HG03442 (cell line): ENCODE data around the gene TOE1.

Source experiments
- ATAC-seq: cut with Tn5 transposase; IDR thresholded peaks from one replicate; pipeline ENCODE4 v1.9.1; 2021; ENCODE audit warnings: mild to moderate bottlenecking, moderate library complexity; ENCODE audit not compliant: unreplicated experiment

The TOE1 gene

DNA sequence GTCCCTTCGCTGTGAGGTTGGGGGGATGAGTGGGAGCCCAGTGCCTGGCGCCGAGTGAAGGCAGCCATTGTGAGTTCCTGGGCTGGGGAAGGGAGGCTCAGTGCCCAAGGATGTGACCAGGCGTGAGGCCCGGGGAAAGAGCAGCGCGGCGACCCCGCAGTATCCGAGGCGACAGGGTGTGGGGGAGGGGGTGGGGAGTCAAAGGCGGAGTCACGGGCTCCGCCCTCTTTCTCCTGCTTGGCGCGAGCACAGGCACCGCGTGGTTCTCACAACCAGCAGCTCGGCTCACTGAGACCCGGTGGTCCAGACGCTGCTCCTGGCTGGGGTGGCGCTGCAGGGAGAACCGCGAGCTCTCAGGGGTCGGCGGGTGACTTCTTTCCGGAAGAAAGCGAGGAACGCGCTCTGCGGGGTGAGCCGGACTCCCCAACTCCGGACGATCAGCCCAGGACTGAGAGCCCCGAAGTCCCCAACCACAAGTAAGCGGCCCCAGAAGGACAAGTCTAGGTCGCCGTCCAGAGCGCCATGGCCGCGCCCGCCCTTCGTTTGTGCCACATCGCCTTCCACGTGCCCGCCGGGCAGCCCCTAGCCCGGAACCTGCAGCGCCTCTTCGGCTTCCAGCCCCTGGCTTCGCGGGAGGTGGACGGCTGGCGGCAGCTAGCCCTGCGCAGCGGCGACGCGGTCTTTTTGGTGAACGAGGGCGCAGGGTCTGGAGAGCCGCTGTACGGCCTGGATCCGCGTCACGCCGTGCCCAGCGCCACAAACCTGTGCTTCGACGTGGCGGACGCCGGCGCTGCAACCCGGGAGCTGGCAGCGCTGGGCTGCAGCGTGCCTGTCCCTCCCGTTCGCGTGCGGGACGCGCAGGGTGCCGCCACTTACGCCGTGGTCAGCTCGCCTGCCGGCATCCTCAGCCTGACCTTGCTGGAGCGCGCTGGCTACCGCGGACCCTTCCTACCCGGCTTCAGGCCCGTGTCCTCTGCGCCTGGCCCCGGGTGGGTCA, 13.0 kb upstream of the TOE1 start, which contains the start of gene HPDL:
Gene HPDL (plus strand): TSS at position 269 of the 997 bp plus-strand sequence. CDS start 254 bp downstream, at position 523.
- ATAC-seq = no peak

DNA sequence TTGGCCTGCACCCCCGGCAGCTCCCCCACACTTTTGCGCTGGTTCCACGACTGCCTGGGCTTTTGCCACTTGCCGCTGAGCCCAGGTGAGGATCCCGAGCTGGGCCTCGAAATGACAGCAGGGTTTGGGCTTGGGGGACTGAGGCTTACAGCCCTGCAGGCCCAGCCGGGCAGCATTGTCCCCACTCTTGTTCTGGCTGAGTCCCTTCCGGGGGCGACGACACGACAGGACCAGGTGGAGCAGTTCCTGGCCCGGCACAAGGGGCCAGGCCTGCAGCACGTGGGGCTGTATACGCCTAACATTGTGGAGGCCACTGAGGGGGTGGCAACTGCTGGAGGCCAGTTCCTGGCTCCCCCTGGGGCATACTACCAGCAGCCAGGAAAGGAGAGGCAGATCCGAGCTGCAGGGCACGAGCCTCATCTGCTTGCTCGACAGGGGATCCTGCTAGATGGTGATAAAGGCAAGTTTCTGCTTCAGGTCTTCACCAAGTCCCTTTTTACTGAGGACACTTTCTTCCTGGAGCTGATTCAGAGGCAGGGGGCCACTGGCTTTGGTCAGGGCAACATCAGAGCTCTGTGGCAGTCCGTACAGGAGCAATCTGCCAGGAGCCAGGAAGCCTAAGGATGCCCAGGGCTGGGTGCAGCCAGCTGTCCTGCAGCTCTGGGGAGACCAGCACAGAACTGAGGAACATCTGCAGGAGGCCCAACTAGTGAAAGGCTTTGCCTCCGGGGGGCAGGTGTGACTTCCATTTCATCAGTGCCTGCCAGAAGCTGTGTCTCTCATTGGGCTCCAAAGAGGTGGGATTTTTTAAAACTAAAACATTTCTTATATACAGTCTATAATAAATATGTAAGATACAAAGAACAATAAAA, 12.1 kb upstream of the TOE1 start:
- ATAC-seq = no peak

DNA sequence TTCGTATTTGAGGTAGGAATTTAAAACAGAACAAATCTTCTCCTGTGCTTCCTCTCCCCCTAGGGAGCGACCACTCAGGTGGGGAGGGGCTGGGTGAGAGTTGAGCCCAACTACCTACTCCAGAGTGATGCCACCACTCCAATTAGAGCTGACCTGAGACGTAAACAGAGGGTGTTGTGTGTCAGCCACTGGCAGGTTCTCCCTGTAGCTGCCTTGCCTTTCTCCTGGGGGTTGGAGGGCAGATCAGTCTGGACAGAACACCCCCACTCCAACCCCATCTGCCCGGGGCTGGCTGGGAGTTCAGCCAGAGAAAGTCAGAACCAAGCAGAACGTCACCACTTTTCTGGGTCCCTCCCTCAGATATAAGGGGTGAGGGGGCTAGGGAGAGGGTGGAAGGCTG, 11.3 kb upstream of the TOE1 start:
- no peak for ATAC-seq

DNA sequence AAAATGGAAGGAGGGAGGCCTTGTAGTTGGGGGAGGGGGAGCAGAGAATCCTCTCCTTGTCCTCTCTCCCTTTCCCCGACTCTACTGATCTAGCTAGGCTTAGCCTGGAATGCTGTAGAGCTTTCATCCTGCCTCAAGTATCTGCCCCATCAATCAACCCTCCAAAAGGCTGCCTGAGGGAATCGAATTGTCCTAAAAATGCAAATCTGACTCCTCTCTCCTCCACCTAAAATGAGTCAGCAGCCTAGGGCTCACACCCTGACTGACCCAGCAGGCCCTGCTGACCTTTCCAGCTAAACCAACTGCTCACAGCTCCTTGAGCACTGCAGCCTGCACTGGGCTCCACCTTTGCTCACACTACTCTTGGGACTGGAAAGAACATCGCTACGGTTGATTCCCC, 10.5 kb upstream of the TOE1 start:
- ATAC-seq = no peak

DNA sequence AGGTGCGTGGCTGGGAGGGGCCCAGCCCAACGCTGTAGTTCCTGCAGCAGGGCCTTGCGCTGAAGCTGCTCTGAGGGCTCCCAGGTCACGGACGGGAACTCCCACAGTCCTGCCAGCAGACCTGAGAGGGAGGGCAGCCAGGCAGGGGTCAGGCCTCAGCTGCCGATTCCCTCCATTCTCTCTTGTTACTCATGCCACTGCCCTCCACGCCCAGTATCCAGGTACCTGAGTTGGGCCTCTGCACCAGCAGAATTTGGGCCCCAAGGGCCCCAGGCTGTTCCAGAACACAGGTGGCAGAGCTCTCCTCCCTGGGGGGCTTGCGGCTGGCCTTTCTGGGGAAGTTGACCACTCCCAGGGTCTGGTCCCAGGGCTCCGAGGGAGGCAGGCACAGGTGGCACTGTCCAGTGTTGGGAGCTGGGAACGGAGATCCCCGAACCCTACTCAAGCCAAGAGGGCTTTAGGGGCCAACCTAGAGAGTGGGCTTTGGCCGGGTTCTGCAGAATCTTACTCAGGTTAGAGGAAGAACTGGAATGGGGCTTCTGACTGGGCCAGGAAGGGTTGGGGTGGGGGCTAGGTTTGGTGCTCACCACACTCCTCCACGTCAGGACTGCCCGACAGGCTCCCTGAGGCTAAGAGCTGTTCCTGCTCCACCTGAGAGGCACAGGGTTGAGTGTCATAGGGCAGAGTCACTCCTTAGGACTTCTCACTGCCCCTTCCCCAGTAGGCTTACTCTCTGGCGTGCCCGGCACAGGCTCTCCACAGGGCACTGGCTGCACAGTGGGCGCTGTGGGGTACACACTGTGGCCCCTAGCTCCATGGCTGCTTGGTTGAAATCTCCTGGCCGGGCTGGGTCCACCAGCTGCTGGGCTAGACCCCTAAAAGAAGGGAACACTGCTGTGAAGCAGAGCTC, 8.3 kb upstream of the TOE1 start:
- no peak for ATAC-seq

DNA sequence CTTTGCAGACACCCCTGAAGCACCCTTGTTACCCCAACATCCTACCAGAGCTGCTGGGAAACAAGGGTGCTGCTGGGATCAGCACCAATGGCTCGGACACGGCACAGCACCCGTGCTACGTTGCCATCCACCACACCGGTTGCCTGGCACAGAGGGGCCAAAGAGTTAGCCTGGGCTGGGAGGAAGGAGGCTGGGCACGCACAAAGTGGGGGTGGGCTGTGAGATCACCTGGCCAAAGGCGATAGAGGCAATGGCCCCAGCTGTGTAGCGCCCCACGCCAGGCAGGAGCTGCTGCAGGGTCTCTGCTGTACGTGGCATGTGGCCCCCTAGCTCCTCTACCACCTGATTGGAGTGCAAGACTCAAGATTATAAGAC, 7.6 kb upstream of the TOE1 start:
- ATAC-seq = no peak

DNA sequence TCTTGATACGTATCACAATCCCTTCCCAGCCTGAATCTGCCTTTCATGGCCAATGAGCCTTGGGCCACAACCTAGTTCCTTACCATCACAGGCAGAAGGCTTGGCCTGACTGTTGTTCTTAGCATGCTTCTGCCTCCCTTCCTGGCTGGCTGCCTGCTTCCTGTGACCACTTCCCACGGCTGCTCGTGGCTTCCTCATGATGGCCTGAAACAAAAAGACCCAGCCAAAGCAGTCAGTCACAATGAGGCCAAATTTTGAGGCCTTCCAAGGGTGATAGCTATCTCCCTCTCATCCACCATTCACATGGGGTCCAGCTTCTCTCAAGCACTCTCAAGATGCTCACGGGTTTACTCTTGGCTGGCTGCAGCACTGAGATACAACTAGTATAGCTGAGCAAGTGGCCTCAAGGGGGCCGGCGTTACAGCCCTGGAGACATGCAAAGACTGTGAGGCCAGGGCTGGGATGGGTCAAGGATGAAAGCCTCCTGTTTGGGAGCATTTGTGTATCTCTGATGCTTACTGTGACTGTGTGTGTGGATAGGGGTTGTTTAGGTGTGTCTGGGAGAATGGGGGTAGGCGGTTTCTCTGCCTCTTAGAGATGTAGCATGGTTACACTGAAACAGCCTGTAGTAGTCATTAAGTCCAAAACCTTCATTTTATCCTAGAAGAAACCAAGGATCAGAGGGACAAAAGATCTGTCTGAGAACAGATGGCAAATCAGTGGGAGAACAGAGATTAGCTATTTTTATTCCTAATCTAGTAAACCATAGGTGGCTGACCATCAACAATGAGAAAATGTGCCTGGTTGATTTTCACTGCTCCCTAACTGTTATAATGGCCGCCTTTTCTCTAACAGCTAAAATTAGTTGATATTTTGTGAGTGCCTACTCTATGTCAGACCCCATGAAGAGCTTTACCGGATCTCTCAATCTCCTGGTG, 5.4 kb upstream of the TOE1 start:
- no peak for ATAC-seq

DNA sequence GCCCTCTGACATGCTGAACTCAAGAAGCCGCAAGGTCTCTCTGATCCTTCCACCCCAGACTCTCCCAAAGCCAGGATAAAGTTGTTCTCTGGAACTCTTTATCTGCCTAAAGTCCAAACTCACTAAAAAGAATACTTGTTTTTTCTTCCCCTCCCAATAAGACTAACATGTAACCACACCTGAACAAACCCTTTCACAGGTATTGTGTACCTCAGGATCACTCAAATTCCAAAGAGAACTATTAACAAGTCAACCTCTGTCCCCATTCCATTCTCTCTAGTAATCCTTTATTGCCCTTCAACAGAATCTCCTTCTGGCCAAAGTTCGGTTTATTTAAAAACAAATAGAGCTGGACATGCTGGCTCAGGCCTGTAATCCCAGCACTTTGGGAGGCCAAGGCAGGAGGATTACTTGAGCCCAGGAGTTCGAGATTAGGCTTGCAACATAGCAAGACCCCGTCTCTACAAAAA, 4.1 kb upstream of the TOE1 start:
- no peak for ATAC-seq

DNA sequence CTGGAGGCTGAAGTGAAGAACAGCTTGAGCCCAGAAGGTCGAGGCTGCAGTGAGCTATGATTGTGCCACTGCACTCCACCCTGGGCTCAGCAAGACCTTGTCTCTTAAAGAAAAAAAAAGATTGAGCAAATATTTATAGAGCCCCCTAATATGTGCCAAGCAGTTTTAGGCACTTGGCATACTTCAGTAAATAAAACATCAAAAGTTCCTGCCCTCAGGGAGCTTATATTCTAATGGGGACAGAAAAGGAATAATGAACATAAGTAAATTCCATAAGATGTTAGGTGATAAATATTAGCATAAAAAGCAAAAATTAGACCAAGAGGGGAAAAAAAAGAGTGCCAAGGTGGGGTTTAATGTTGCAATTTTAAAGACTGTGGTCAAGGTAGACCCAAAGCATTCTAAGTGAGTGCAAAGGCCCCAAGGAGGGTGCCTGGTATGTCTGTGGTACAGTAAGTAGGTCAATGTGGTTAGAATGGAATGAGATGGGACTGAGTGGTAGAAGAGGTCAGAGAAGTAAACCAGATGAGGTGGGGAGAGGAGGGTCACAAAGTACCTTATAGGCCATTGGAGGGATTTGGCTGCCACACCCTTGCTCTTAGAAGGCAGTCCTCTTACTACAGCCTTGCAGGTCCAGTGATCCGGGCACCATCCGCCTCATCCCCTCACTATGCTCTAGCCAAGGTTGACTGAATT, 2.2 kb upstream of the TOE1 start:
- ATAC-seq = no peak

DNA sequence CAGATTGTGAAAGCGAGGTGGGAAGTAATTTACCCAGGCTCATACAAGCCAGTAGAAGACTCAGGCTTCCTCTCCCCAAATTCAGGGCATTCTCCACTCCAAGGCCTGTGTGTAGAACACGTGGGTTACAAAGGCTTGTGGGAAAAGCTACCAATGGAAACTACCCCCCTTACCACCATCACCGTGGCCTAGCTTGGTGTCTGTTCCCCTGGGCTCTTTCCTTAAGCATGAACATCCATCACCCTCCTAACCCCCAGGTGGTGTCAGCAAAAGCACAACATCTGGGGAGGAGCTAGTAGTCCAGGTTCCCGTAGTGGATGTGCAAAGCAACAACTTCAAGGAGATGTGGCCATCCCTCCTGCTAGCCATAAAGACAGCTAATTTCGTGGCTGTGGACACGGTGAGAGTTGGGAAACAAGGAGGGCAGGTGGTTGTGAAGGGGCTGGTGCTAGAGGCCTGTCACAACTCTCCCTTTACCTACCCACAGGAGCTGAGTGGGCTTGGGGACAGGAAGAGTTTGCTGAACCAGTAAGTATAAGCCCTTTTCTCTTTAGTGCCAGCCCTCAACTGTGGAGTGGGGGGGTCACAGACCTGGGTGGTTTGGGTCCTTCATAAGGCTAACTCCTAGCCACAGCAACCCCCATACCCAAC, 971 bp downstream of the TOE1 start:
- no peak for ATAC-seq

DNA sequence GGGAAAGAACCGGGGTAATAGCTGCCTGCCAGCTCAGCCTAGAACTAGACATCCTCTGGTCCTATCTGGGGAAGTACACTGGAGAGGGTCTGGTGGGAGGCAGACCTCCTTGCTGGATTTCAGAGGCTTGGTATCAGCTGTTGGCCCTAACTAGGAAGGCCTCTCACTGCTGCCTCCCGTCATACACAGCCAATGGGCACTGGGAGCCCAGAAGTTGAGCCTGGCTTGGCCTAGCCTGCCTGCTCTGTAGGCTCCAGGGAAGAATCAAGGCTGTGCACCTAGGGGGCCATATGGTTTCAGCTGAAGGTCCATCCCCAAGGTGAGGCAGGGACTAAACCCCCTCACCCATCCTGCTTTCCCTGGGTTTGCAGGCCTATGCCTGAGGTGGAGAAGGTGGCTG, 4.5 kb downstream of the TOE1 start:
- ATAC-seq = no peak

DNA sequence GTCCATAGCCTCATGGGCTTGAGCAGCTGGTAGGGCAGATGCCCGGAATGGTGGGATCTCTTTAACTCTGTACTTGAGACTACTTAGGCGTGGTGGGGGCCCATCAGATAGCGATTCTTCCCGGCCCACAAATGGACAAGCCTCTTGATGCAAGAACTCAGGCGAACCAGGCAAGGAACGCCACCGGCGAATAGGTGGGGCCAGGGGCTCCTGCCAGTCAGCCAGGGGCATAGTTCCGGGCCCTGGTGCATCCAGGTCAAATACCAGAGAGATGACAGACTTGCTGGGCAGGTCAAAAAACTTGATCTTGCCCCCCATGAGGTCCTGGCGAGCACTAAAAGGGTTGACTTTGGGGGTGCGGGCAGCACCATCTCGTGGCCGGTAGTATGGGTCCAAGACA, 5.0 kb downstream of the TOE1 start:
- no peak for ATAC-seq

DNA sequence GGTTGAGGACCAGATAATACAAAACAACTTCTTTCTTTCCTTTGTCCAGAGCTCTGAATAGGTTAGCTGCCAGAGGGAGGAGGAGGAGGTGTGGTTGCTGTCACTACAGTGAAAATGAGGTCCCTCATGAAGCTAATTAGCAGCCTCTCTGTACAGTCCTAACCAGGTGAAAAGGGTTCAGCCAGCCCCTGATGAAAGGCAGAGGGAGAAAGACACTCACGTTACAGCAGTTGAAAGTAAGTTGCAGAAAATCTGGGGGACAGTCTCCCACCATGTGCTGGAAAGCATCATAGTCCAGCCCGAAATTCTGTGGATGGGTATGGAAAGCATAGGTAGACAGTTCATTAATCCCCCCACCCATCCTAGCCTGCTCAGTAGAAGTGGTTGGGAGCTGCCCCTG, 6.5 kb downstream of the TOE1 start:
- no peak for ATAC-seq

DNA sequence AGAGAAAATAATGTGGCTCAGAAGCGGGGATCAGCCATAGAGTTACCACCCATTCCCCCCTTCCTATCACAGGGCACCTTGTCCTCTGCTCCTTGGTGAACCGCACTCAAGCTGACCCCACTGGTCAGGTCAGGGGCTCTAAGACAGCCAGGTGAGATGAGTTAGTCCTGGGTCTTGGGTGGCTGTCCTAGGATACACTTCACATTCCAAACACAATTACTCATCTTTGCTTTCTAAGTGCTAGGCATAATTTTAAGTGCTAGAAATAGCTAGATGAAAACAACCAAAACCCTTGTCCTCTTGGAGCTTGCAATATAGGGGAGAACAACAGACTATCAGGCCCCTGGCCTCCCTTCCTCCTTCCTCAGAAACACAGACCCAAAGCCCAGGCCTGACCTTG, 8.1 kb downstream of the TOE1 start:
- no peak for ATAC-seq

DNA sequence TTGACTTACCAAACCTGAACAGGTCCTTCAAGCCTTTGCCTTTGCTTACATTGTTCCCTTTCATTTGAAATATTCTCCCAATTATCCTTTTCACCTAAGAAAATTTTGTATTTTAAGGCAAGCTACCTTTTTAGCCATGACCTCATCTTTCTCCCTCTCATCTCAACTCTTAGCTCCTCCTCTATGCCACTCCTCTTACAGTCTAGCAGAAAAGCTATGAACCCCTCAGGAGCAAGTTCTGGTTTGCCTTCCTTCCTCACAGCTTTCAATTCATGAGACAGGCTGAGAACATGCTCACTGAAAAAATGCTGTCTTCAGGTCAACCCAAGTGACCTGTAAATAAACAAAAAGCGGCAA, 8.6 kb downstream of the TOE1 start:
- no peak for ATAC-seq

DNA sequence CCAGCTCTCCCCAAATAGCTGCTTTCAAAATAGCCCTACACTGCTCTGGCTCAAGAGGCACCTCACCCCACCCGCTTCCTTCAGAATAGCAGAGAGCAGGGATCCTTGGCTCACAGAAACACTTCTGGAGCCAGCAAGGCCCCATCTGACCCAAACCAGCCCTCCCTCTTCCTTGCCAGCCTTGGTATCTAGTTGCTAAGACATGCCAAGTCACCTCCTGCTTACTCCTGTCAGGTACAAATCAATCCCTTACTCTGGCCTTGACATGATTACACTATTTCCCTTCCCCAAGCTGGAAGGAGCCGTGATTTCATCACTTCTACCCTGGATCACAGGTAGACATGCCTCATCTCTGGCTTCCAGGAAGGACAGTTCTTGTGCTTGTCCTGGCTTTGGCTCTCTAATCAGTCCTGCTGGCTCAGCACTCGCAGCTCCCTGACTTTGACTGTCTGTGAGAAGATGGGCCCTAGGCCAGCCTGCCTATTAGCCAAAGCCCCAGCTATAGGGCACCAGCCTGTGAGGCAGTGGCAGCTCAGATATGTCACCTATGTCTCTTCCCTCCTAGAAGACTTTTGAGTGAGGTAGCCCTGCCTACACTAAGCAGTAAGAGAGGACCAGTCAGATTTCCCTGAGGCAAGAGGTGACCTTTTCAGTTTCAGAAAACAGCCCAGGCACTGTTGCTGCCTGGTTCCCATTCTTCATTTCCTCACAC, 9.2 kb downstream of the TOE1 start:
- no peak for ATAC-seq

DNA sequence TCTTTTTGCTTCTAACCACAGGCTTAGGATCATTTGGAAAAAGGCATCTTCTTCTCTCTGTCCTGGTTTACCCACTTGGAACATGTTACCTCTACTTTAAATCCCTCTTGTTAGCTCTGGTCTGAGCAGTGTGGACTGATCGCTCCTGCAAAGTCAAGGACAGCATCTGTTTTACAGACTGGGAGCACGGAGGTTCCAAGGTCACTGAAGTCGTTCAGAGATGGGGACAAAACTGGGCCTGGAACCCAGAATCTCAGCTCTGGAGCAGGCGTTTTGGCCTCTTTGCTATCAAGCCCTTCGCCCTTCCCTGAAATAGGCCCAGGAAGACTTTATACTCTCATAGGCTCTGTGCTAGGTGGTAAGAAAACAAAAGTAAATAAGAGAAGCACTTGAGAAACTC, 11.5 kb downstream of the TOE1 start:
- no peak for ATAC-seq

DNA sequence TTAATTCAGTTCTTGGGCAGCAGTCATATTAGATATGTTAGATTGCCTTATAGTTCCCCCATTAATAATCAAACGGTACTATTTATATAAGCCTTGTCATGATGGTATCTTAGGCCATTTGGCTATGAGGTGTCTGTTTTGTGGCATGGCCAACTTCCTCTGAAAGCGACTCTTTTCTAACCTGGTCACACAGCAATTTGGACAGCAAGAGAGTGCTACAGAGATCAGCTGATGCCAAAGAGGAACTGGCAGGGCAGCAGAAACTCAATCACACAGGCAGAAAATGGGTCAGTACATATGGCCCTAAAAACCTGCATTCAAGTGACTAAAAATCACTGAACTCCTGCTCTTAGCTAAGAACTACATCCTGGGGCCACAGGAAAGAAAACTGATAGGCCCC, 13.7 kb downstream of the TOE1 start:
- ATAC-seq = no peak
